Measurements from ENCODE around the gene WBP11.
"Not testable (repeated sequence)": the region's sequence is repeated elsewhere in the genome, so short reads cannot be mapped to it uniquely, and the experiment has no call there.

WBP11 gene

DNA sequence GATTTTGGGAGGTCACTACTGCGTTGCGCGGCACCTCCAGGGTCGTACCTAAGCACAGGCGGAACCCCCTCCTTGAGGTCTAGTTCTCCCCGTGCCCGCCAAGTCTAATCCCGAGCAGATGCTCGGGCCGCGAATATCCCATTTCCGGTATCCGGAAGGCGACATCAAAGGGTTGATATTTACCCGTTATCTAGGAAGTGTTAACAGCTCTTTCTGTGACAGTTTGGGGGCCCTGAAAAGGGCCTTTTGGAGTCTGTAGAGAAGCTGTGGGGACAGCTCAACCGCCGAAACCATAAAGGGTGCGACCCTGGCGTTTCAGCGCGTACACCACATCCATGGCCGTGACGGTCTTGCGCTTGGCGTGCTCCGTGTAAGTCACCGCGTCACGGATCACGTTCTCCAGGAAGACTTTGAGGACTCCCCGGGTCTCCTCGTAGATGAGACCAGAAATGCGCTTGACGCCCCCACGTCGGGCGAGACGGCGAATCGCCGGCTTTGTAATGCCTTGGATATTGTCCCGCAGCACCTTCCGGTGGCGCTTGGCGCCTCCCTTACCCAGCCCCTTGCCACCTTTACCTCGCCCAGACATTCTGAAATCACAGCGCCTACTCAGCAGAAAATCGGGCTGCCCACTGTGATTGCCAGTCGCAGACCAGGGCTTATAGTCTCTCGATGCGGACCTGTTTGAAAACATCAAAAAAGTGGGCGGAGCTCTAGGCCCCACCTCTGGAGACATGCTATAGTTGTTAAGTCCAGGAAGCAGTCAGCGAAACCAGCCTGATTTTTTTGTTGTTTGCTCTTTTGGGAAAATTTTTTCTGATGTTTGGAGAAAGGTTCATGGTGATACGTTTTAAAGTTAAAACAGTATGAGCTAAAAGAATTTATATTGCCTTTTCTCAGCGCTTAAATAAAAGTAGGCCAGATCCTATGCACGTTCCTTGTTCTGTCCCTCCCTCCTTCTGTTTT, 32.5 kb downstream of the WBP11 start:
- peak; percentile 93 for DNase-seq

- peak; percentile 85 for DNase-seq
These were observed 33.2 kb downstream of the WBP11 start for GRCh38 chr12:14769969-14770495.

- DNase-seq: no peak
These were observed 33.8 kb downstream of the WBP11 start for GRCh38 chr12:14769466-14769968.

DNA sequence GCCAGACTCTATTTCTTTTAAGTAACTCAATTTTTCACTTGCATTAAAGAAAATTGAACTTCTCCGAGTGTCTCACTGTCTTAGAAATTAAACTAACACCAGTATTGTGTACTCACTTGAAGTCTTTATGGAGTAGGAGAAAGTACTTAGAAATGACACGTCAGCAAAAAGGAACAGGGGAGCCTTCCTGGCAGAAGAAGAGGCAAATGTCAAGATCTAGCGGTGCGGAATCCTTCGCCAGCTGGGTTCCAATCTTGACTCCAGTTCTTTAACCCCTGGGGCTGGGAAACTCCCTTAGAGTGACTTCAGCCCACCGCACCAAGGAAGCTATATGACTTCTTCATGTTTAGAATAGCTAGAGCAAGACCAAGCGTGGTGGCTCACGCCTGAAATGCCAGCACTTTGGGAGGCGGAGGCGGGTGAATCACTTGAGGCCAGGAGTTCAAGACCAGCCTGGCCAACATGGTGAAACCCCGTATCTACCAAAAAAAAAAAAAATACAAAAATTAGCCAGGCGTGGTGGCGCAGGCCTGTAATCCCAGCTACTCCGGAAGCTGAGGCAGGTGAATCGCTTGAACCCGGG, 34.4 kb downstream of the WBP11 start:
- DNase-seq: no peak

GRCh38 chr12:14767617-14768016, 35.7 kb downstream of the WBP11 start:
- DNase-seq: no peak

DNA sequence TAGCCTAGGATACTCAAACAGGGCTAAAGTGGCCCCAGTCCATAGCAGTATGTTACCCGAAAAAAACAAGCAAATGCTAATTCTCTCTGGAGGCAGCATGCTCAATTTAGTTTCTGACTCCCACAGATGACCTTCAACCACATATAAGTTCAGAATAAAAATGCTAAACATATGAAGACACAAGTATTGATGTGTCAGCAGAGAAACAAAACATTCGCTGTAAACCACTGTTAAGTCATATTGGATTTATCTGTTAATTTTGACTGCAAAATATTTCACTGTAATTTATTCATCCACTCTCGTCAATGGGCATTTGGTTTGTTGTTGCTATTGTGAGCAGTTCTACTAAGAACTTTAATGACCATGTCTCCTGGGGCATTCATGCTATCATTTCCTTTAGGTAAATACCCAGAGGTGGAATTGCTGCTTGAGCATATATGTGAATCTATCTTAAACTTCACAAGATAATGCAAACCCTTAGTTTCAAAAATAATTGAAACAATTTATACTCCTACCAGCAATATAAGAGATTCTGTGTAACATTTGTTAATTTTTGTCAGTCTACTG, 36.5 kb downstream of the WBP11 start:
- DNase-seq: no peak

- not testable (repeated sequence) for DNase-seq
These were observed 37.3 kb downstream of the WBP11 start for GRCh38 chr12:14766020-14766419.

- DNase-seq: no peak
These were observed 37.9 kb downstream of the WBP11 start for GRCh38 chr12:14765398-14765797.

GRCh38 chr12:14759711-14760280, 43.5 kb downstream of the WBP11 start:
- DNase-seq: not testable (repeated sequence)

DNA sequence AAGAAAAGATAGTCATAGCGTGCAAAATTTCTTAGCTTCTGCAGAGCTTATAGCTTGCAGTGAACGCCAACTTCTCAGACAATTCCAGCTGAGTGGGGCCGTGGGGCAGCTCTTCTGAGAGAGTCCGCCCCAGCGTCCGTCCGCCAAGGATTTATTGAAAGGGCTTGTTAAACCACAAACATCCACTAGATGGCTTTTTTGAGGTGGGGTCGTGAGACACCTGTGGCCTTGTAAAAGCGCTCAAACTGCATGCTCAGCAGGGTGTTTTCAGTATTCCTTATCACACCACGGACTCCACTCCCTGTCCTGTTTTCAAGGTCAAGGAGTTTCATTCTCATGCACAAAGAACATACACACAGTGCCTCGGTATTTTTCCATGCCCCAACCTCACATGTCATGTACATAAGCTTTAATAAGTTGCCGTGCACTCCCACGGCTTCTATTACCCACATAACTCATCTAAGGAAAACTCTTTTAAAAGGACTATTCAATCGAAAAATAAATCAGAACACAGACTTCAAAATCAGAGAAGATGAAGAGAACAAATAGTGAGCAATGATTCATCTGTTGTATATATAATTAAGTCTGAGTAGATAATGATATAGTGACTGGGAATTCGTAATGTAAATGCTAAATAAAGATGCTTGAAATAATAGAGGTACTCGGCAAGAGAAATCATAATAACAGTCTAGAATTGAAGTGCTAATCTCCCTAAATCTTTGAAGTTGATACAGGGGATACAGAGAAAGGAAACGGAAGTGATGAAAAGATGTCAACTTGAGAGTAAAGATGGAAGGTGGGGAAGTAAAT, 46.7 kb downstream of the WBP11 start:
- DNase-seq: no peak

DNA sequence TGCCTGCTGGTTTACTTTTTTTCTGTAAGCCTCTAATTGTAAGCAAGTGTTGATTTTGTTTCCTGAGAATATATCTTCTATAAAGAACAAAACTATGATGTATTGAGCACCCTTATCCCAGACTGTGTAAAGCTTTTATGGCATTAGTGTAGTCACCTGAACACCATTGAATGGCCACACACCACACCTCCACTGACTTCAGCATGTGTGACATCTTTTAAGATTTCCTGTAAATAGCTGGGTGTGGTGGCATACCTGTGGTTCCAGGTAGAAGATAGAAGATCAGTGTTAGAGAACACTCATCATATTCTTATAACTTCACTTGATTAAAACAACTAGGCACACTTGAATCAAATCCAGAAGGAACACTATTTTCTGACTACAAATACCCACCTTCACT, 51.3 kb downstream of the WBP11 start:
- DNase-seq: no peak

DNA sequence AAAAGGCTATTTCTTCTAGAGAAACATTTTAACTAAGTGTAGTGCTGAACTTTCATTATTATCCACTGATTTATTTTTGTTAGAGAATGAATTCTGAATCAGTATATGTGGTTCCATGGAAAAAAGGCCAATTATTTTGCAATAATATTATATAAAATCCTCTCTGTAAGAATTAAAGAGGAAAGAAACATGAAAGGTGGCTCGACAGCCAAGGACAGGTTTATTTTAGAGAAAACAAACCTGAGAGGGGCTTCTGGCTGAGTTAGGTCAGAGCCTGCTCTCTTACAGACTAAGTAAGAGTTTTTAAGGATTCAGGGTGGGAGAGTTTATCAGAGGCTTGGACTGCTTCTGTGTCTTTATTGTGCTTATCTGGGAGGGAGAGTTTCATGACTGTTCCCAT, 60.2 kb downstream of the WBP11 start:
- no peak for DNase-seq

- DNase-seq: no peak
These were observed 61.3 kb downstream of the WBP11 start for GRCh38 chr12:14741942-14742341.

DNA sequence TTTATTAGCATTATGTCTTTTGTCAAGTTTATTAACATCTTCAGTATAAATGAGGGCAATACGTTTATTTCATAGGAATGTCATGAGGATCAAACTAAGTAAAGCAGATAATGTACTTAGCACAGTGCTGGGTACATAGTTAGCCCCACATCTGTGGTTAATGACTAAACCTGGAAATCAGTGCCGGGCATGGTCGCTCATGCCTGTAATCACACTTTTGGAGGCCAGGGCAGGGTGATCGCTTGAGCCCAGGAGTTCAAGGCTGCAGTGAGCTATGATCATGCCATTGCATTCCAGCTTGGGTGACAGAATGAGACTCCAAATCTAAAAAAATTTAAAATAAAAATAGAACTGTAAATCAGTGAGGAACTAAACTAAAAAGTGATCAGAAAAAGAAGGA, 62.1 kb downstream of the WBP11 start:
- DNase-seq: no peak

GRCh38 chr12:14736441-14736840, 66.8 kb downstream of the WBP11 start:
- DNase-seq: not testable (repeated sequence)

All from DMS153 (cell line).